Esophagus squamous epithelium (tissue), 4 donors: Measurements from ENCODE around the gene ZNG1A.
"Not testable (repeated sequence)": the region's sequence is repeated elsewhere in the genome, so short reads cannot be mapped to it uniquely, and the experiment has no call there.

Experiments used
- POLR2A ChIP-seq, 4 donors: fragments of 450-650 bp; IDR thresholded peaks; one replicate each; pipeline ENCODE4 v1.6.1; 2017; ENCODE audit warnings: antibody characterized with exemption in 4 of 4, mild to moderate bottlenecking in 4 of 4, moderate library complexity in 3 of 4
- TF ChIP-seq, protein P1 (sequence below), 6 experiments: fragments of 450-650 bp in 4 of 6; fragments of 200-600 bp in 2 of 6; sonication (generic) in 2 of 6; IDR thresholded peaks; one replicate each; pipeline ENCODE4 v1.5.1; 2016 to 2019; ENCODE audit warnings: antibody characterized with exemption in 6 of 6, mild to moderate bottlenecking in 4 of 6, moderate library complexity in 4 of 6

DNA sequence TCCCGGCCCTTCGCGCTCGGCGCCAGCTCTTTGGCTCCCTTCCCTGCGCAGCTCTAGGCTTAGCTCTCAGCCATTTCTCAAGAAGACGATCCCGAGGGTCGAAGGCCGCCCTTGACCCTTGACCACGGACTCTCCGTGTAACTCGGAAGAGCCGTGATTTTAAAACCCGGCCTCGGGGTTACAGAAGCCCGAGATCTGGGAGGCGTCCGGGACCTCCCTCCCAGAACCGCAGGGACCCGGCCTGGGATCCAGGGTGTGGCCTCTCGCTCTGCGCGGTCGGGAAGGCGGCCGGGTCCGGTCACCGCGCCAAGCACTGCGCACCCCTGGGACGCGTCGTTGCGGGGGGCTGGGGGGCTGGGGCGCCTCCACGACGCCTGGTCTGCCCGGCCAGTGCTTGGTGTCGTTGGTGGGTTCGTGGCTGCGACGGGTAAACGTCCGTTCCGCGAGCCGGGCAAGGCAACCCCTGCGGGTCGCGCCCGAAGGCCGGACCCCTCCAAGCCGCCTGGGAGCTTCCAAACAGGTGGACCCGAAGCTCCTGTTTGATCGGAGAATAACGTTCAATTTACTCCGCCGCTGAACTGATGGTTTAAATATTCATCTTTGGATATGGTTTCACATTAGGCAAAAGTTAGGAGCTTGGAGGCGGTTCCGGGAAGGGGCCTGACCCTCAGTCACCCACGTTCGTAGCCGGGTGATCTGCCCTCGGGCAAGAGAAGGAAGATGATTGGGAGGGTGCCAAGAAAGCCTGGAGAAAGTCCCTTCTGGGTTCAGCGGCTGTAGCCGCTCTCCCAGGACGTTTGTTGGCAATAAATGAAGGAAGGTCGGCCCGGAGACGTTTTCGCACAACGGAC is 64.4 kb downstream of the ZNG1A start:
- TF ChIP-seq, protein P1, sequence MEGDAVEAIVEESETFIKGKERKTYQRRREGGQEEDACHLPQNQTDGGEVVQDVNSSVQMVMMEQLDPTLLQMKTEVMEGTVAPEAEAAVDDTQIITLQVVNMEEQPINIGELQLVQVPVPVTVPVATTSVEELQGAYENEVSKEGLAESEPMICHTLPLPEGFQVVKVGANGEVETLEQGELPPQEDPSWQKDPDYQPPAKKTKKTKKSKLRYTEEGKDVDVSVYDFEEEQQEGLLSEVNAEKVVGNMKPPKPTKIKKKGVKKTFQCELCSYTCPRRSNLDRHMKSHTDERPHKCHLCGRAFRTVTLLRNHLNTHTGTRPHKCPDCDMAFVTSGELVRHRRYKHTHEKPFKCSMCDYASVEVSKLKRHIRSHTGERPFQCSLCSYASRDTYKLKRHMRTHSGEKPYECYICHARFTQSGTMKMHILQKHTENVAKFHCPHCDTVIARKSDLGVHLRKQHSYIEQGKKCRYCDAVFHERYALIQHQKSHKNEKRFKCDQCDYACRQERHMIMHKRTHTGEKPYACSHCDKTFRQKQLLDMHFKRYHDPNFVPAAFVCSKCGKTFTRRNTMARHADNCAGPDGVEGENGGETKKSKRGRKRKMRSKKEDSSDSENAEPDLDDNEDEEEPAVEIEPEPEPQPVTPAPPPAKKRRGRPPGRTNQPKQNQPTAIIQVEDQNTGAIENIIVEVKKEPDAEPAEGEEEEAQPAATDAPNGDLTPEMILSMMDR (IDR thresholded peaks at IDR 0.05) = not testable (repeated sequence)
- not testable (repeated sequence) for TF ChIP-seq POLR2A (IDR thresholded peaks at IDR 0.05)
